ENCODE data around the gene RNPEPL1. TPM values are rescaled to one million over a fixed set of nuclear protein-coding genes. Genes with fewer than 3 reads are reported as not detected.

Gene RNPEPL1
- total RNA-seq, 1 donor from 2014 or later, result 70.0 TPM

- Mint-ChIP-seq H3K9me3 (no peaks in the 10 kb centered on the region), H3K4me3 (no peak overlapping the region), H3K27ac (no peak overlapping the region), H3K4me1 (no peaks in the 10 kb centered on the region), H3K36me3 (ENCODE audit: low read depth) (peaks cover 51% of the 10 kb centered on the region), H3K27me3 (no peaks in the 10 kb centered on the region)
- no peak for TF ChIP-seq CTCF (IDR thresholded peaks at IDR 0.05)
- CTCF ChIA-PET, result no interaction called here
- POLR2A ChIA-PET, result no interaction called here
- intact Hi-C loops (cut with micrococcal nuclease), result no loop called here
- DNase-seq, result no peak
- no peak for ATAC-seq (ENCODE audit: low read depth)
These were observed 28.4 kb upstream of the RNPEPL1 start for GRCh38 chr2:240539906-240540305.

- Mint-ChIP-seq H3K4me3 (no peak overlapping the region), H3K27ac (peak overlapping the region; percentile 80), H3K27me3 (no peaks in the 10 kb centered on the region), H3K4me1 (peaks cover 19% of the 10 kb centered on the region), H3K9me3 (no peaks in the 10 kb centered on the region), H3K36me3 (ENCODE audit: low read depth) (peaks cover 39% of the 10 kb centered on the region)
- TF ChIP-seq CTCF (IDR thresholded peaks at IDR 0.05), result no peak
- CTCF ChIA-PET, result no interaction called here
- intact Hi-C loops (cut with micrococcal nuclease), result no loop called here
- no peak for ATAC-seq (ENCODE audit: low read depth)
- POLR2A ChIA-PET, result interaction anchor here (0.8 to 2.0 kb wide), 3 partner anchors 10 to 35 kb away, joined by 3 to 8 read pairs (median 7); partner anchors contain the start of gene CAPN10
- DNase-seq, result no peak
These were observed 17.0 kb upstream of the RNPEPL1 start for GRCh38 chr2:240551288-240551687.

- ChIA-PET POLR2A (interaction anchor here (1.8 to 2.0 kb wide), 2 partner anchors 9 to 14 kb away, joined by 7 to 8 read pairs; no protein-coding TSS in a partner anchor), CTCF (no interaction called here)
- TF ChIP-seq CTCF (IDR thresholded peaks at IDR 0.05), result no peak
- no peak for DNase-seq
- H3K27ac Mint-ChIP-seq, result peak overlapping the region; percentile 80
- intact Hi-C loops (cut with micrococcal nuclease), result no loop called here
- peaks cover 44% of the 10 kb centered on the region for H3K36me3 Mint-ChIP-seq (ENCODE audit: low read depth)
- no peaks in the 10 kb centered on the region for H3K9me3 Mint-ChIP-seq
- peaks cover 25% of the 10 kb centered on the region for H3K4me1 Mint-ChIP-seq
- ATAC-seq (ENCODE audit: low read depth), result peak; percentile 60
- peak overlapping the region; percentile 2 for H3K4me3 Mint-ChIP-seq
- no peaks in the 10 kb centered on the region for H3K27me3 Mint-ChIP-seq
These were observed 16.5 kb upstream of the RNPEPL1 start for GRCh38 chr2:240551811-240552210.

- Mint-ChIP-seq H3K4me3 (no peak overlapping the region), H3K9me3 (no peaks in the 10 kb centered on the region), H3K27me3 (no peaks in the 10 kb centered on the region), H3K4me1 (peaks cover 36% of the 10 kb centered on the region), H3K27ac (no peak overlapping the region), H3K36me3 (ENCODE audit: low read depth) (peaks cover 43% of the 10 kb centered on the region)
- ATAC-seq (ENCODE audit: low read depth) (no peak), DNase-seq (no peak)
- intact Hi-C loops (cut with micrococcal nuclease), result no loop called here
- ChIA-PET CTCF (no interaction called here), POLR2A (no interaction called here)
- no peak for TF ChIP-seq CTCF (IDR thresholded peaks at IDR 0.05)
These were observed 14.3 kb upstream of the RNPEPL1 start for GRCh38 chr2:240553956-240554480.

- ChIA-PET CTCF (interaction anchor here (1.4 kb wide), 1 partner anchor 41 kb away, joined by 3 read pairs; no protein-coding TSS in a partner anchor), POLR2A (interaction anchor here (0.9 kb wide), 1 partner anchor 31 kb away, joined by 4 read pairs; the partner anchor contains the start of gene CAPN10)
- H3K27me3 Mint-ChIP-seq, result no peaks in the 10 kb centered on the region
- H3K4me1 Mint-ChIP-seq, result peaks cover 45% of the 10 kb centered on the region
- no peak for TF ChIP-seq CTCF (IDR thresholded peaks at IDR 0.05)
- no peak overlapping the region for H3K4me3 Mint-ChIP-seq
- H3K9me3 Mint-ChIP-seq, result no peaks in the 10 kb centered on the region
- no peak overlapping the region for H3K27ac Mint-ChIP-seq
- no peak for DNase-seq
- peaks cover 48% of the 10 kb centered on the region for H3K36me3 Mint-ChIP-seq (ENCODE audit: low read depth)
- intact Hi-C loops (cut with micrococcal nuclease), result no loop called here
- ATAC-seq (ENCODE audit: low read depth), result no peak
These were observed 13.4 kb upstream of the RNPEPL1 start for GRCh38 chr2:240554767-240555493.

Measured in activated B cell treated with CpG ODN at 0.5 μM for 24 hours (primary cell).